Common myeloid progenitor, CD34-positive (primary cell): Measurements from ENCODE around the gene NT5C3B.
"Not testable (repeated sequence)": the region's sequence is repeated elsewhere in the genome, so short reads cannot be mapped to it uniquely, and the experiment has no call there.

Experiments
- CTCF ChIA-PET: fragments of 350-600 bp; sonication (Branson Sonifier 250); formaldehyde crosslinking; loops from one replicate; lab custom pipeline; 2021; ENCODE audit warnings: antibody characterized with exemption; lab: Charles Lee
- POLR2A ChIA-PET: fragments of 350-600 bp; sonication (Branson Sonifier 250); formaldehyde crosslinking; loops from one replicate; lab custom pipeline; 2021; ENCODE audit warnings: antibody characterized with exemption; lab: Charles Lee
- DNase-seq, 3 donors: peaks; one replicate each; pipeline versions ENCODE4 v3.0.0 to v3.0.0-alpha.2; 2013
- H3K27ac ChIP-seq, 2 experiments: 1 replicate in 1 of 2; 2 replicates in 1 of 2; pipeline ENCODE4 v1.7.0; 2013; ENCODE audit warnings: inconsistent platforms in 2 of 2, low read length in 2 of 2, mild to moderate bottlenecking in 2 of 2, low read depth in 1 of 2, moderate library complexity in 1 of 2; ENCODE audit not compliant: severe bottlenecking in 2 of 2, insufficient read depth in 1 of 2, poor library complexity in 1 of 2
- H3K27me3 ChIP-seq, 5 experiments: replicated peaks in 2 of 5; 1 replicate in 3 of 5; 2 replicates in 2 of 5; pipeline versions ENCODE4 v1.6.1 to v1.7.0; 2013; ENCODE audit warnings: low read length in 4 of 5, mild to moderate bottlenecking in 2 of 5, moderate library complexity in 2 of 5, inconsistent platforms in 1 of 5; ENCODE audit not compliant: insufficient read depth in 5 of 5, control insufficient read depth in 4 of 5
- H3K36me3 ChIP-seq, 4 experiments: 1 replicate in 2 of 4; 2 replicates in 2 of 4; pipeline versions ENCODE4 v1.6.1 to v1.7.0; 2013; ENCODE audit warnings: low read length in 3 of 4, control low read depth in 1 of 4, mild to moderate bottlenecking in 1 of 4; ENCODE audit not compliant: control insufficient read depth in 4 of 4, insufficient read depth in 4 of 4
- H3K4me1 ChIP-seq, 4 experiments: 1 replicate in 3 of 4; 2 replicates in 1 of 4; pipeline versions ENCODE4 v1.6.1 to v1.7.1; 2013; ENCODE audit warnings: low read length in 3 of 4, mild to moderate bottlenecking in 3 of 4, control low read depth in 1 of 4, inconsistent platforms in 1 of 4, moderate library complexity in 1 of 4; ENCODE audit not compliant: control insufficient read depth in 4 of 4, insufficient read depth in 4 of 4; ENCODE audit errors: control extremely low read depth in 1 of 4
- H3K4me3 ChIP-seq, 7 experiments: 1 replicate in 4 of 7; 2 replicates in 3 of 7; pipeline versions ENCODE4 v1.5.1 to v1.7.0; 2013; ENCODE audit warnings: mild to moderate bottlenecking in 7 of 7, low read length in 6 of 7, moderate library complexity in 6 of 7, inconsistent platforms in 2 of 7, low read depth in 2 of 7, control low read depth in 1 of 7; ENCODE audit not compliant: insufficient read depth in 4 of 7, control insufficient read depth in 1 of 7; ENCODE audit errors: extremely low read depth in 1 of 7
- H3K9me3 ChIP-seq, 5 experiments: 1 replicate in 4 of 5; 2 replicates in 1 of 5; pipeline versions ENCODE4 v1.6.1 to v1.7.1; 2013; ENCODE audit warnings: low read length in 4 of 5, mild to moderate bottlenecking in 2 of 5, inconsistent platforms in 1 of 5, low read depth in 1 of 5, moderate library complexity in 1 of 5; ENCODE audit not compliant: control insufficient read depth in 4 of 5, insufficient read depth in 2 of 5; ENCODE audit errors: control extremely low read depth in 1 of 5
- WGBS: methylation state at CpG from one replicate; pipeline ENCODE4 v1.1.5; 2013; ENCODE audit not compliant: insufficient coverage; 5-methylcytosine and 5-hydroxymethylcytosine counted together

The NT5C3B gene

GRCh38 chr17:41781404-41782110, 54.5 kb downstream of the NT5C3B start:
- no peak overlapping the region for H3K4me3 ChIP-seq
- WGBS, result 78% methylated on average over 13 of the region's 13 CpGs
- no peaks in the 10 kb centered on the region for H3K9me3 ChIP-seq
- ChIA-PET POLR2A (interaction anchor here (0.6 to 0.9 kb wide), 2 partner anchors 19 to 1045 kb away, joined by 3 to 4 read pairs; no protein-coding TSS in a partner anchor), CTCF (interaction anchor here (0.7 to 2.3 kb wide), 8 partner anchors 12 to 98 kb away, joined by 3 to 10 read pairs (median 4); no protein-coding TSS in a partner anchor)
- no peak overlapping the region for H3K27ac ChIP-seq
- peaks cover 3 to 78% (median 74%) of the 10 kb centered on the region in 4 experiments for H3K4me1 ChIP-seq
- peak in 1 of 3 donors; percentile 40 for DNase-seq
- no peaks in the 10 kb centered on the region for H3K27me3 ChIP-seq
- peaks cover 0 to 15% (median 2%) of the 10 kb centered on the region in 4 experiments for H3K36me3 ChIP-seq

GRCh38 chr17:41779954-41780353, 56.1 kb downstream of the NT5C3B start:
- H3K36me3 ChIP-seq, result peaks cover 2 to 26% (median 7%) of the 10 kb centered on the region in 4 experiments
- H3K9me3 ChIP-seq, result no peaks in the 10 kb centered on the region
- no peak overlapping the region for H3K27ac ChIP-seq
- no peaks in the 10 kb centered on the region for H3K27me3 ChIP-seq
- 100% methylated on average over 1 of the region's 1 CpG for WGBS
- H3K4me1 ChIP-seq, result peaks cover 3 to 86% (median 74%) of the 10 kb centered on the region in 4 experiments
- H3K4me3 ChIP-seq, result no peak overlapping the region
- ChIA-PET POLR2A (interaction anchor here (1.1 kb wide), 1 partner anchor 9 kb away, joined by 4 read pairs; no protein-coding TSS in a partner anchor), CTCF (interaction anchor here (0.7 to 4.4 kb wide), 5 partner anchors 8 to 62 kb away, joined by 3 to 40 read pairs (median 10); partner anchors contain the start of gene JUP)
- DNase-seq, result no peak

DNA sequence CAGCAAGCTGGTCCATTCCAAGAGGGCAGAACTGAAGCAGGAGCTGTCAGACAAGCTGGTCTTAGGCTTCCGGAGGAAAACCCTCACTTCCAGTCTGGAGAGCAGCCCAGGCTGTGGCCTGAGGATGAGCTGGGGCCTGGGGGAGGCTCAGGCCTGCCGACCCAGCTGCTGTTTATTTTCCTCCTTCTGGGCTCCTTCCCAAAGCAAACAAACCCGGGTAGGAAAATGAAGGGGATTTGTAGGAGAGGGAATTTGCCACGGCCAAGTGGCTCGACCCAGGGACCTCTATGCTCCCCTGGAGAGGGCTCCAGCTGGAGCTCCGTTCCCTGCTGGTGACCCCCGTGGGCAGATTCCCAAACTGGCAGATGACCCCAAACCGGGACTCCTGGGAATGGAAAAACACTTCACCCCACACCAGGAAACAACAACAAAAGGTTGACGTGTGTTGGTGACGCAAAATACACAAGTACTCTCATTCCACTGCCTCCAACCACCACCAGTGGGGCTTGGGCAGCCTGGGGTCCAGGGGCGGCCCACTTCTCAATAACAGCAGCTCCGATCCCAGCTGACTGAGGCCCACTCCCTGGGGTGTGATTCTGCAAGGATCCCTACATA, 58.4 kb downstream of the NT5C3B start:
- peaks cover 2 to 32% (median 11%) of the 10 kb centered on the region in 4 experiments for H3K36me3 ChIP-seq
- H3K4me3 ChIP-seq, result peak overlapping the region in 2 of 7 experiments; percentile 38 to 50
- no peaks in the 10 kb centered on the region for H3K9me3 ChIP-seq
- ChIA-PET POLR2A (interaction anchor here (1.0 to 2.7 kb wide), 2 partner anchors 8 to 11 kb away, joined by 3 to 40 read pairs; partner anchors contain the start of gene JUP), CTCF (interaction anchor here (0.6 to 4.4 kb wide), 9 partner anchors 9 to 40 kb away, joined by 3 to 40 read pairs (median 5); partner anchors contain the start of gene JUP)
- no peaks in the 10 kb centered on the region for H3K27me3 ChIP-seq
- H3K27ac ChIP-seq, result peak overlapping the region in 1 of 2 experiments; percentile 28
- peak in 2 of 3 donors; percentile 62 to 71 for DNase-seq
- WGBS, result 37% methylated on average over 5 of the region's 12 CpGs
- H3K4me1 ChIP-seq, result peaks cover 0 to 82% (median 58%) of the 10 kb centered on the region in 4 experiments

DNA sequence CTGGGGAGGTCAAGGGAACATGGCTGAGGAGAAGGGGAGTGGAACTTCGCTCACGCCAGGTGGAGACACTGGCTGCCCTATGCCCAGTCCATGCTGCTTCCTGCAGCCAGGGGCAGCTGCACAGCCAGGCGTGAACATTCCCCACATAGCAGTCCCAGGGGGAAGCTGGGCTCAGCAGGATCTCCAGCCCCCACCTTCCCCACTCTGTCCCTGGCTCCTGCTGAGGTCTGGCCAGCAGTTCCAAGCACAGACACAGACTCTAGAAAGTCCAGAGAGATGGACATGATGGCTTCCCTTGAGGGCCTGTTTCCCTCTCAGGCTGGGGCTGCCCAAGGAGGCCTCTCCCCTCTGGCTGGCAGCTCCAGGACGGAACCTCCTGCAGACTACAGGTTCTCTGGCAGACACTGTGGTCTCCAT, 58.9 kb downstream of the NT5C3B start:
- Histone ChIP-seq H3K4me1 (peaks cover 0 to 77% (median 54%) of the 10 kb centered on the region in 4 experiments), H3K27ac (peak overlapping the region in 1 of 2 experiments; percentile 28), H3K4me3 (peak overlapping the region in 2 of 7 experiments; percentile 40 to 50), H3K36me3 (peaks cover 2 to 31% (median 13%) of the 10 kb centered on the region in 4 experiments), H3K9me3 (no peaks in the 10 kb centered on the region), H3K27me3 (no peaks in the 10 kb centered on the region)
- 68% methylated on average over 2 of the region's 4 CpGs for WGBS
- ChIA-PET CTCF (interaction anchor here (1.3 to 4.4 kb wide), 7 partner anchors 9 to 25 kb away, joined by 3 to 40 read pairs (median 7); partner anchors contain the start of gene JUP), POLR2A (interaction anchor here (1.0 to 2.7 kb wide), 2 partner anchors 9 to 12 kb away, joined by 3 to 40 read pairs; partner anchors contain the start of gene JUP)
- no peak for DNase-seq

- POLR2A ChIA-PET, result interaction anchor here (1.0 to 2.7 kb wide), 2 partner anchors 10 to 12 kb away, joined by 3 to 40 read pairs; partner anchors contain the start of gene JUP
- H3K4me1 ChIP-seq, result peaks cover 0 to 69% (median 46%) of the 10 kb centered on the region in 4 experiments
Observed at GRCh38 chr17:41776262-41776900, 59.7 kb downstream of the NT5C3B start.

More at GRCh38 chr17:41776262-41776900, 59.7 kb downstream of the NT5C3B start:
- not testable (repeated sequence) for H3K27me3 ChIP-seq, H3K27ac ChIP-seq, H3K4me3 ChIP-seq, H3K9me3 ChIP-seq, DNase-seq
- peaks cover 5 to 39% (median 18%) of the 10 kb centered on the region in 4 experiments for H3K36me3 ChIP-seq
- CTCF ChIA-PET, result interaction anchor here (1.4 to 4.4 kb wide), 4 partner anchors 8 to 21 kb away, joined by 3 to 40 read pairs (median 14); partner anchors contain the start of gene JUP
- WGBS, result 94% methylated on average over 7 of the region's 14 CpGs
